HepG2 (cell line): ENCODE data around the gene AMDHD1. TPM values are rescaled to one million over a fixed set of nuclear protein-coding genes. Genes with fewer than 3 reads are reported as not detected.

Experiments
- AKAP8 ChIP-seq: sonication (generic); formaldehyde crosslinking; IDR thresholded peaks from 2 replicates; pipeline ENCODE4 v1.5.1; 2020; ENCODE audit warnings: mild to moderate bottlenecking, missing genetic modification reagents
- BRD4 ChIP-seq: sonication (generic); formaldehyde crosslinking; IDR thresholded peaks from 2 replicates; pipeline ENCODE4 v1.4.0; 2020; ENCODE audit warnings: missing genetic modification reagents
- CBX5 ChIP-seq: sonication (generic); formaldehyde crosslinking; IDR thresholded peaks from 2 replicates; pipeline ENCODE4 v1.4.0; 2020; ENCODE audit warnings: missing genetic modification reagents, borderline replicate concordance
- ELF4 ChIP-seq: sonication (generic); formaldehyde crosslinking; IDR thresholded peaks from 2 replicates; pipeline ENCODE4 v1.5.0; 2020; ENCODE audit warnings: missing genetic modification reagents, mild to moderate bottlenecking, moderate library complexity, borderline replicate concordance
- ESRRA ChIP-seq: sonication (generic); formaldehyde crosslinking; IDR thresholded peaks from 2 replicates; pipeline ENCODE4 v1.5.1; 2020; ENCODE audit warnings: mild to moderate bottlenecking, low read depth, missing genetic modification reagents
- GPN1 ChIP-seq: sonication (generic); formaldehyde crosslinking; IDR thresholded peaks from 2 replicates; pipeline ENCODE4 v1.5.1; 2020; ENCODE audit warnings: missing genetic modification reagents, borderline replicate concordance
- GZF1 ChIP-seq: sonication (generic); formaldehyde crosslinking; IDR thresholded peaks from 2 replicates; pipeline ENCODE4 v1.5.1; 2020; ENCODE audit warnings: mild to moderate bottlenecking, missing genetic modification reagents
- HDAC1 ChIP-seq: sonication (generic); formaldehyde crosslinking; IDR thresholded peaks from 2 replicates; pipeline ENCODE4 v1.5.1; 2020; ENCODE audit warnings: mild to moderate bottlenecking, missing genetic modification reagents
- MYC ChIP-seq: sonication (generic); formaldehyde crosslinking; IDR thresholded peaks from 2 replicates; pipeline ENCODE4 v1.9.0; 2021; ENCODE audit warnings: missing genetic modification reagents, borderline replicate concordance
- NFATC3 ChIP-seq: sonication (generic); formaldehyde crosslinking; IDR thresholded peaks from 2 replicates; pipeline ENCODE4 v1.5.1; 2020; ENCODE audit warnings: mild to moderate bottlenecking, missing genetic modification reagents
- NKX3-1 ChIP-seq: sonication (generic); formaldehyde crosslinking; IDR thresholded peaks from 2 replicates; pipeline ENCODE4 v1.5.0; 2020; ENCODE audit warnings: missing genetic modification reagents
- PHF5A ChIP-seq: IDR thresholded peaks from one replicate; pipeline ENCODE4 v1.6.1; 2018; ENCODE audit warnings: low read depth, missing genetic modification reagents; ENCODE audit not compliant: unreplicated experiment
- POGZ ChIP-seq: sonication (generic); formaldehyde crosslinking; IDR thresholded peaks from 2 replicates; pipeline ENCODE4 v1.4.0; 2020; ENCODE audit warnings: mild to moderate bottlenecking, missing genetic modification reagents
- REXO4 ChIP-seq: sonication (generic); formaldehyde crosslinking; IDR thresholded peaks from 2 replicates; pipeline ENCODE4 v1.8.0; 2022; ENCODE audit warnings: missing genetic modification reagents, mild to moderate bottlenecking, borderline replicate concordance
- SALL1 ChIP-seq: sonication (generic); formaldehyde crosslinking; IDR thresholded peaks from 2 replicates; pipeline ENCODE4 v1.8.0; 2022; ENCODE audit warnings: mild to moderate bottlenecking, missing genetic modification reagents
- TEAD2 ChIP-seq: sonication (generic); formaldehyde crosslinking; IDR thresholded peaks from 2 replicates; pipeline ENCODE4 v1.9.0; 2021; ENCODE audit warnings: missing genetic modification reagents
- U2AF2 ChIP-seq: fragments of 200-400 bp; formaldehyde crosslinking; IDR thresholded peaks from 2 replicates; pipeline ENCODE4 v1.6.1; 2017; ENCODE audit warnings: low read depth, mild to moderate bottlenecking, low read length
- ZBTB38 ChIP-seq: sonication (generic); formaldehyde crosslinking; IDR thresholded peaks from 2 replicates; pipeline ENCODE4 v1.5.1; 2020; ENCODE audit warnings: mild to moderate bottlenecking, missing genetic modification reagents
- ZNF800 ChIP-seq: sonication (generic); formaldehyde crosslinking; IDR thresholded peaks from 2 replicates; pipeline ENCODE4 v1.4.0; 2020; ENCODE audit warnings: missing genetic modification reagents
- polyA plus RNA-seq, 8 experiments: library from polyadenylated mRNA; depleted of rRNA in 3 of 8; stranded (reverse) in 7 of 8; unstranded in 1 of 8; fragments of >200 nt; fragmentation: Illumina TruSeq in 4 of 8; extraction: Trizol in 4 of 8; gene quantifications; 2 replicates each; pipeline versions ENCODE4 v1.2.1 to v1.2.3, GENCODE V29; 2011 to 2016; ENCODE audit warnings: low read depth in 4 of 8, missing spikeins in 1 of 8, mixed read lengths in 1 of 8; ENCODE audit not compliant: insufficient read depth in 1 of 8
- total RNA-seq, 5 experiments: library from RNA; depleted of rRNA; stranded (reverse); fragments of >200 nt; fragmentation: Illumina TruSeq; extraction: Trizol; gene quantifications; 2 replicates each; pipeline ENCODE4 v1.2.3, GENCODE V29; 2016; ENCODE audit warnings: low read depth in 1 of 5

AMDHD1 gene
- total and polyA plus RNA-seq, 2 of the 13 experiments (the other 11 are each of a cell fraction or from before 2014, with no cell fraction given), result 6.5 to 29.6 TPM

GRCh38 chr12:95943330-95943842, at the start of gene AMDHD1 (continued):
- peak; percentile 44; the same call in 1 of the 2 replicates for TF ChIP-seq BRD4 (CRISPR knock-in tag)
- peak; percentile 47; the same call in 1 of the 2 replicates for TF ChIP-seq MYC
- 0 out of 2 replicates have a peak, but pooled peaks have one; percentile 30 for TF ChIP-seq AKAP8 (CRISPR knock-in tag)
- peak; percentile 81; the same call in 1 of the 2 replicates for TF ChIP-seq SALL1 (CRISPR knock-in tag)
- TF ChIP-seq NKX3-1, result peak; percentile 72
- TF ChIP-seq GZF1 (CRISPR knock-in tag), result no peak; the same call in 1 of the 2 replicates
- peak; percentile 95 for TF ChIP-seq ZNF800 (CRISPR knock-in tag)
- peak; percentile 86 for TF ChIP-seq HDAC1 (CRISPR knock-in tag)
- peak; percentile 18; the same call in 1 of the 2 replicates for TF ChIP-seq NFATC3 (CRISPR knock-in tag)
- no peak for TF ChIP-seq ESRRA (CRISPR knock-in tag)
- TF ChIP-seq TEAD2, result no peak
- TF ChIP-seq CBX5 (CRISPR knock-in tag), result no peak
- TF ChIP-seq ZBTB38 (CRISPR knock-in tag), result peak; percentile 62; the same call in 1 of the 2 replicates
- TF ChIP-seq POGZ, result no peak; the same call in 1 of the 2 replicates
- TF ChIP-seq PHF5A, result no peak
- no peak for TF ChIP-seq REXO4 (CRISPR knock-in tag)
- TF ChIP-seq ELF4 (CRISPR knock-in tag), result no peak
- TF ChIP-seq U2AF2, result no peak
- TF ChIP-seq GPN1 (CRISPR knock-in tag), result no peak
